Kidney (tissue), 14 donors: ENCODE measurements around the gene DLG2. TPM values are rescaled to one million over a fixed set of nuclear protein-coding genes. Genes with fewer than 3 reads are reported as not detected.

Experiments used
- DNase-seq, 5 donors: peaks; one replicate each; pipeline ENCODE4 v3.0.0-alpha.2; 2013 to 2020
- FAIRE-seq: peaks from 2 replicates; lab custom pipeline; 2012; peaks lifted over from hg19 to GRCh38; lab: Jason Lieb, UNC
- H3K27ac ChIP-seq, 2 donors: one replicate each; pipeline ENCODE4 v1.7.0; 2013; ENCODE audit warnings: low read depth in 2 of 2, low read length in 2 of 2, inconsistent platforms in 1 of 2
- H3K27me3 ChIP-seq: one replicate; pipeline ENCODE4 v1.7.1; 2013; ENCODE audit warnings: low read length, inconsistent platforms; ENCODE audit not compliant: control insufficient read depth, insufficient read depth
- H3K36me3 ChIP-seq, 3 donors: one replicate each; pipeline versions ENCODE4 v1.7.0 to v1.7.1; 2013; ENCODE audit warnings: low read length in 3 of 3, control low read depth in 1 of 3, inconsistent platforms in 1 of 3; ENCODE audit not compliant: insufficient read depth in 3 of 3, control insufficient read depth in 2 of 3
- H3K4me1 ChIP-seq, 3 donors: one replicate each; pipeline versions ENCODE4 v1.7.0 to v1.7.1; 2013; ENCODE audit warnings: low read length in 3 of 3, inconsistent platforms in 1 of 3, low read depth in 1 of 3; ENCODE audit not compliant: control insufficient read depth in 2 of 3, insufficient read depth in 2 of 3
- H3K4me3 ChIP-seq, 3 donors: one replicate each; pipeline versions ENCODE4 v1.7.0 to v1.8.1; 2013; ENCODE audit warnings: low read length in 3 of 3, control low read depth in 1 of 3, inconsistent platforms in 1 of 3
- H3K9ac ChIP-seq, 3 donors: one replicate each; pipeline versions ENCODE4 v1.7.0 to v1.7.1; 2013; ENCODE audit warnings: low read length in 3 of 3, control low read depth in 1 of 3, inconsistent platforms in 1 of 3
- H3K9me3 ChIP-seq, 3 donors: one replicate each; pipeline versions ENCODE4 v1.7.0 to v1.7.1; 2013; ENCODE audit warnings: low read length in 3 of 3, control low read depth in 1 of 3, inconsistent platforms in 1 of 3; ENCODE audit not compliant: control insufficient read depth in 2 of 3, insufficient read depth in 1 of 3
- CTCF ChIP-seq: IDR thresholded peaks from 3 replicates; pipeline ENCODE4 v1.5.1; 2012; ENCODE audit warnings: mild to moderate bottlenecking, moderate library complexity, borderline replicate concordance; ENCODE audit not compliant: insufficient read depth; ENCODE audit errors: extremely low read depth
- intact Hi-C: fragments of 100-400 bp; cut with DNase I; formaldehyde crosslinking; loops from one replicate; pipeline ENCODE4 v1.11.1; 2022
- polyA plus RNA-seq: library from polyadenylated mRNA; stranded (reverse); fragments of 350-450 nt; fragmentation: Illumina TruSeq; extraction: RNeasy Lipid Tissue Mini Kit (QIAGEN cat#74804); gene quantifications from one replicate; pipeline ENCODE4 v1.2.3, GENCODE V29; 2014; ENCODE audit warnings: low read depth, low replicate concordance; ENCODE audit not compliant: insufficient read depth
- total RNA-seq: library from RNA; stranded (reverse); fragmentation: NEBNext Ultra II Directional; extraction: Animal tissue kit (Norgen Biotek cat#: 25700); gene quantifications from one replicate; pipeline ENCODE4 v1.2.1, GENCODE V29; 2021
- donor health status: control.
- donor health status: control.
- donor health status: control.
- donor health status: control.
- donor health status: control.
- donor health status: DM: yes; HTN: yes; CAD: no.
- donor health status: Normal renal cell carcinoma (clear cell type).

The DLG2 gene
- total and polyA plus RNA-seq, 2 donors from 2014 or later, result 2.9 to 7.2 TPM

DNA sequence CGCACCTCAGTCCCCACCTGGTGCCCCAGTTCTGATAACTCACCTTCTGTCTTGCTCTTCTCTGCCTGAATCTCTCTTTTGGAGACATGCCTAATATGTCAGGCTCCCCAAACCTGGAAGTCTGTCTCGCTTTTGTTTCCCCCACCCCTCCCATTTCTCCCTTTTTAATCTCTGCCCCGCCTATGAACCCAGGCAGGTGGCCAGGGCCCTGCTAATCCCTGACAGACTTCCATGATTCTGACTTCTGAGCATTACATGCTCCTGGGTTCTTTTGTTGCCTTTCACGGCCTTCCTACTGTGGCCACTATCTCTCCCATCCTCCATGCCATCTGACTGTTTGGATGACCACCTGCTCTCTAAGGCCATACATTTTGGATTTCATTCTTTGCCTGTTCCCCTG is 1220.1 kb downstream of the DLG2 start:
- H3K4me3 ChIP-seq, result no peak overlapping the region
- H3K36me3 ChIP-seq, result no peaks in the 10 kb centered on the region
- H3K27ac ChIP-seq, result no peak overlapping the region
- no peaks in the 10 kb centered on the region for H3K4me1 ChIP-seq
- no peaks in the 10 kb centered on the region for H3K27me3 ChIP-seq
- no peak for TF ChIP-seq CTCF
- H3K9ac ChIP-seq, result no peak overlapping the region
- no peak for DNase-seq
- FAIRE-seq, result no peak
- no peaks in the 10 kb centered on the region for H3K9me3 ChIP-seq
- intact Hi-C loops, result no loop called here

GRCh38 chr11:84398017-84398626 is 1229.0 kb downstream of the DLG2 start:
- no peaks in the 10 kb centered on the region for H3K36me3 ChIP-seq
- H3K4me1 ChIP-seq, result no peaks in the 10 kb centered on the region
- H3K27ac ChIP-seq, result no peak overlapping the region
- no peaks in the 10 kb centered on the region for H3K27me3 ChIP-seq
- TF ChIP-seq CTCF, result peak; percentile 28
- FAIRE-seq (no peak), DNase-seq (peak in 2 of 5 donors; percentile 22 to 42)
- no peak overlapping the region for H3K4me3 ChIP-seq
- no peak overlapping the region for H3K9ac ChIP-seq
- intact Hi-C loops, result no loop called here
- H3K9me3 ChIP-seq, result no peaks in the 10 kb centered on the region

DNA sequence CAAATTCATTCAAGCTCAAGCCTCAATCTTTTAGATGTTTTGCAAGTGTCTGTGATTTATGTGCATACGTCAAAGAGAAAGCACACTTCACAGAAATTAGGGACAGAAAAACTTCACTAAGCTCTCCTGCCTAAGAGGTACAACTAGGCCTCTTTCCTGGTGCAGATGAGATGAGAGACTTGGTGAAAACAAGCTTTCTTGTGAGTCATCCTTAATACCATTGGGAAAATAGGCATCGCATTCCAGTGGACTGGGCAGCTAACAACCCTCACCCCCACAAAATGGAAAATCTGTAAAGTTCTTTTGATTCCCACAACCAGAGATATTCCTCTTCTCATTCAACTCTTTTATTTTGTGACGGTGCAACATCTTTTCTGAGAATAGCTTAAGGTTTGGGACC is 1230.6 kb downstream of the DLG2 start:
- DNase-seq, result no peak
- Histone ChIP-seq H3K27ac (no peak overlapping the region), H3K9ac (no peak overlapping the region), H3K36me3 (no peaks in the 10 kb centered on the region), H3K27me3 (no peaks in the 10 kb centered on the region), H3K4me1 (no peaks in the 10 kb centered on the region), H3K9me3 (no peaks in the 10 kb centered on the region), H3K4me3 (no peak overlapping the region)
- FAIRE-seq, result no peak
- intact Hi-C loops, result no loop called here
- no peak for TF ChIP-seq CTCF
